SH-SY5Y (cell line): ENCODE results near the gene PYGM.

Source experiments
- GATA2 ChIP-seq: IDR thresholded peaks from 2 replicates; pipeline ENCODE4 v1.6.1; 2011; ENCODE audit warnings: mild to moderate bottlenecking, low read depth, low read length
- GATA3 ChIP-seq: IDR thresholded peaks from 2 replicates; pipeline ENCODE4 v1.6.1; 2011; ENCODE audit warnings: low read depth, mild to moderate bottlenecking, low read length, moderate library complexity

GRCh38 chr11:64759722-64760719 is at the start of gene PYGM:
- no peak for TF ChIP-seq GATA3
- TF ChIP-seq GATA2, result no peak
